GM23338 (cell line): Measurements from ENCODE around the gene OSBPL1A. TPM values are rescaled to one million over a fixed set of nuclear protein-coding genes. Genes with fewer than 3 reads are reported as not detected.

Source experiments
- ATAC-seq: fragments of 200-7000 bp; cut with Tn5 transposase; 3 replicates; pipeline ENCODE4 v1.9.1; 2020
- DNase-seq: peaks from one replicate; pipeline ENCODE4 v3.0.0-alpha.2; 2015; ENCODE audit warnings: low spot score
- H2AFZ ChIP-seq: fragments of 200-600 bp; sonication (generic); 2 replicates; pipeline ENCODE4 v1.8.0; 2016; ENCODE audit warnings: antibody characterized with exemption, mild to moderate bottlenecking, moderate library complexity
- H3F3A ChIP-seq: fragments of 200-600 bp; sonication (generic); replicated peaks from 2 replicates; pipeline ENCODE4 v1.8.0; 2017; ENCODE audit warnings: antibody characterized with exemption, mixed run types, low read depth
- H3K27ac ChIP-seq: fragments of 200-600 bp; sonication (generic); 2 replicates; pipeline ENCODE4 v1.6.1; 2016; ENCODE audit warnings: low read depth
- H3K27me3 ChIP-seq: fragments of 200-600 bp; sonication (generic); 2 replicates; pipeline ENCODE4 v1.8.0; 2016; ENCODE audit warnings: mild to moderate bottlenecking, mixed run types, moderate library complexity; ENCODE audit not compliant: insufficient read depth
- H3K36me3 ChIP-seq: fragments of 200-600 bp; sonication (generic); 2 replicates; pipeline ENCODE4 v1.8.0; 2016; ENCODE audit warnings: mild to moderate bottlenecking; ENCODE audit not compliant: insufficient read depth
- H3K4me1 ChIP-seq: fragments of 200-600 bp; sonication (generic); 2 replicates; pipeline ENCODE4 v1.8.0; 2016; ENCODE audit warnings: mild to moderate bottlenecking, moderate library complexity; ENCODE audit not compliant: insufficient read depth
- H3K4me2 ChIP-seq: fragments of 200-600 bp; sonication (generic); 2 replicates; pipeline ENCODE4 v1.7.1; 2017; ENCODE audit warnings: mixed run types
- H3K4me3 ChIP-seq: fragments of 200-600 bp; sonication (generic); 2 replicates; pipeline ENCODE4 v1.6.1; 2016; ENCODE audit warnings: mixed run types
- H3K79me2 ChIP-seq: fragments of 200-600 bp; sonication (generic); replicated peaks from 2 replicates; pipeline ENCODE4 v1.8.0; 2017; ENCODE audit warnings: mild to moderate bottlenecking; ENCODE audit not compliant: insufficient read depth
- H3K9me2 ChIP-seq: fragments of 200-600 bp; sonication (generic); 2 replicates; pipeline ENCODE4 v1.8.0; 2017; ENCODE audit not compliant: insufficient read depth
- H4K20me1 ChIP-seq: fragments of 200-600 bp; sonication (generic); replicated peaks from 2 replicates; pipeline ENCODE4 v1.8.0; 2017; ENCODE audit warnings: mild to moderate bottlenecking; ENCODE audit not compliant: insufficient read depth
- H3K27ac Mint-ChIP-seq: 2 replicates; pipeline ENCODE4 v1.8.0; 2020; ENCODE audit warnings: inconsistent platforms, mild to moderate bottlenecking, moderate library complexity, mixed read lengths
- H3K27me3 Mint-ChIP-seq: 3 replicates; pipeline ENCODE4 v1.8.0; 2022; ENCODE audit warnings: low read depth, mild to moderate bottlenecking, moderate library complexity, mixed read lengths, inconsistent platforms; ENCODE audit not compliant: insufficient read depth, poor library complexity
- H3K36me3 Mint-ChIP-seq: 3 replicates; pipeline ENCODE4 v1.8.0; 2021; ENCODE audit warnings: low read depth, mild to moderate bottlenecking, inconsistent platforms, moderate library complexity, mixed read lengths
- H3K4me1 Mint-ChIP-seq: 3 replicates; pipeline ENCODE4 v1.8.0; 2020; ENCODE audit warnings: mild to moderate bottlenecking, inconsistent platforms, mixed read lengths
- H3K4me3 Mint-ChIP-seq: 3 replicates; pipeline ENCODE4 v1.8.0; 2021; ENCODE audit warnings: moderate library complexity, mild to moderate bottlenecking, inconsistent platforms, mixed read lengths
- H3K9me3 Mint-ChIP-seq: 3 replicates; pipeline ENCODE4 v1.8.0; 2020; ENCODE audit warnings: moderate library complexity, mild to moderate bottlenecking, inconsistent platforms, mixed read lengths
- CTCF ChIP-seq, 2 experiments: fragments of 200-600 bp in 1 of 2; sonication (generic) in 1 of 2; conservative IDR thresholded peaks; 2 replicates each; pipeline versions ENCODE4 v1.5.1 to v1.6.1; 2016 to 2017; ENCODE audit warnings: antibody characterized with exemption in 2 of 2, low read depth in 2 of 2, mild to moderate bottlenecking in 2 of 2, moderate library complexity in 1 of 2
- ETS1 ChIP-seq: IDR thresholded peaks from 2 replicates; pipeline ENCODE4 v1.6.1; 2016; ENCODE audit warnings: antibody characterized with exemption
- EZH2 ChIP-seq: fragments of 200-600 bp; sonication (generic); IDR thresholded peaks from one replicate; pipeline ENCODE4 v1.8.0; 2017; ENCODE audit warnings: antibody characterized with exemption, mild to moderate bottlenecking, low read depth; ENCODE audit not compliant: unreplicated experiment
- EZH2phosphoT487 ChIP-seq: fragments of 200-600 bp; sonication (generic); IDR thresholded peaks from one replicate; pipeline ENCODE4 v1.8.1; 2018; ENCODE audit warnings: antibody characterized with exemption; ENCODE audit not compliant: unreplicated experiment
- JUNB ChIP-seq: IDR thresholded peaks from one replicate; pipeline ENCODE4 v1.6.1; 2016; ENCODE audit warnings: antibody characterized with exemption; ENCODE audit not compliant: unreplicated experiment
- NANOG ChIP-seq: IDR thresholded peaks from 2 replicates; pipeline ENCODE4 v1.6.1; 2016; ENCODE audit warnings: antibody characterized with exemption, borderline replicate concordance
- POLR2AphosphoS5 ChIP-seq: IDR thresholded peaks from 2 replicates; pipeline ENCODE4 v1.6.1; 2016; ENCODE audit warnings: antibody characterized with exemption, low read depth
- REST ChIP-seq: IDR thresholded peaks from one replicate; pipeline ENCODE4 v1.6.1; 2018; ENCODE audit warnings: antibody characterized with exemption; ENCODE audit not compliant: unreplicated experiment
- STAT1 ChIP-seq: IDR thresholded peaks from one replicate; pipeline ENCODE4 v1.6.1; 2016; ENCODE audit warnings: antibody characterized with exemption; ENCODE audit not compliant: unreplicated experiment
- ZNF114 ChIP-seq: fragments of 250-450 bp; sonication (Bioruptor Pico); IDR thresholded peaks from 2 replicates; pipeline ENCODE4 v1.5.0; 2020; ENCODE audit warnings: mild to moderate bottlenecking, moderate library complexity
- ZNF331 ChIP-seq: fragments of 250-450 bp; sonication (Bioruptor Pico); IDR thresholded peaks from 2 replicates; pipeline ENCODE4 v1.5.0; 2020; ENCODE audit warnings: low read depth, mild to moderate bottlenecking, moderate library complexity
- ZNF462 ChIP-seq: fragments of 250-450 bp; sonication (Bioruptor Pico); IDR thresholded peaks from 2 replicates; pipeline ENCODE4 v1.5.0; 2020; ENCODE audit warnings: mild to moderate bottlenecking, moderate library complexity
- polyA plus RNA-seq: library from polyadenylated mRNA; unstranded; fragments of >200 nt; fragmentation: Nextera tagmentation; extraction: Ambion mirVana; gene quantifications from 2 replicates; pipeline ENCODE4 v1.2.1, GENCODE V29; 2016
- total RNA-seq: library from RNA; depleted of rRNA; stranded (reverse); fragments of >200 nt; shearing (Covaris generic); gene quantifications from 2 replicates; pipeline ENCODE4 v1.2.3, GENCODE V29; 2014

Gene OSBPL1A
- total and polyA plus RNA-seq, 2 experiments from 2014 or later = 55.6 to 71.4 TPM

GRCh38 chr18:24180048-24180447 lies 217.6 kb downstream of the OSBPL1A start:
- Mint-ChIP-seq H3K4me3 (no peak overlapping the region), H3K27ac (no peak overlapping the region), H3K9me3 (no peaks in the 10 kb centered on the region), H3K4me1 (peaks cover 18% of the 10 kb centered on the region), H3K27me3 (no peaks in the 10 kb centered on the region), H3K36me3 (peaks cover 15% of the 10 kb centered on the region; the same call in 2 of the 3 replicates)
- H3K79me2 ChIP-seq = no peaks in the 10 kb centered on the region
- H2AFZ ChIP-seq = no peak overlapping the region
- no peak for TF ChIP-seq ZNF114 (CRISPR knock-in tag)
- TF ChIP-seq ZNF462 (CRISPR knock-in tag) = no peak
- TF ChIP-seq NANOG = no peak
- no peak for TF ChIP-seq REST
- no peak for TF ChIP-seq EZH2phosphoT487
- TF ChIP-seq POLR2AphosphoS5 = no peak
- no peak for TF ChIP-seq JUNB
- TF ChIP-seq ZNF331 (CRISPR knock-in tag) = no peak
- no peak for TF ChIP-seq STAT1
- TF ChIP-seq EZH2 = no peak
- no peak for TF ChIP-seq CTCF (conservative IDR thresholded peaks at IDR 0.05; ENCODE audit: low read depth in 2 of 2)
- no peak for TF ChIP-seq ETS1
- H3F3A ChIP-seq = no peaks in the 10 kb centered on the region
- no peaks in the 10 kb centered on the region for H3K9me2 ChIP-seq
- no peak overlapping the region for H3K27ac ChIP-seq
- no peak for DNase-seq
- H3K4me1 ChIP-seq = peaks cover 3% of the 10 kb centered on the region; the same call in 1 of the 2 replicates
- no peak overlapping the region for H3K4me2 ChIP-seq
- no peak overlapping the region for H3K4me3 ChIP-seq
- H4K20me1 ChIP-seq = no peaks in the 10 kb centered on the region
- no peaks in the 10 kb centered on the region; the same call in 1 of the 2 replicates for H3K36me3 ChIP-seq
- no peak for ATAC-seq
- no peaks in the 10 kb centered on the region for H3K27me3 ChIP-seq
